ENCODE data around the gene USP20. TPM values are rescaled to one million over a fixed set of nuclear protein-coding genes. Genes with fewer than 3 reads are reported as not detected.
"Not testable (repeated sequence)": the region's sequence is repeated elsewhere in the genome, so short reads cannot be mapped to it uniquely, and the experiment has no call there.

USP20 gene
- total and polyA plus RNA-seq, 5 donors = 12.9 to 18.4 (median 15.6) TPM

DNA sequence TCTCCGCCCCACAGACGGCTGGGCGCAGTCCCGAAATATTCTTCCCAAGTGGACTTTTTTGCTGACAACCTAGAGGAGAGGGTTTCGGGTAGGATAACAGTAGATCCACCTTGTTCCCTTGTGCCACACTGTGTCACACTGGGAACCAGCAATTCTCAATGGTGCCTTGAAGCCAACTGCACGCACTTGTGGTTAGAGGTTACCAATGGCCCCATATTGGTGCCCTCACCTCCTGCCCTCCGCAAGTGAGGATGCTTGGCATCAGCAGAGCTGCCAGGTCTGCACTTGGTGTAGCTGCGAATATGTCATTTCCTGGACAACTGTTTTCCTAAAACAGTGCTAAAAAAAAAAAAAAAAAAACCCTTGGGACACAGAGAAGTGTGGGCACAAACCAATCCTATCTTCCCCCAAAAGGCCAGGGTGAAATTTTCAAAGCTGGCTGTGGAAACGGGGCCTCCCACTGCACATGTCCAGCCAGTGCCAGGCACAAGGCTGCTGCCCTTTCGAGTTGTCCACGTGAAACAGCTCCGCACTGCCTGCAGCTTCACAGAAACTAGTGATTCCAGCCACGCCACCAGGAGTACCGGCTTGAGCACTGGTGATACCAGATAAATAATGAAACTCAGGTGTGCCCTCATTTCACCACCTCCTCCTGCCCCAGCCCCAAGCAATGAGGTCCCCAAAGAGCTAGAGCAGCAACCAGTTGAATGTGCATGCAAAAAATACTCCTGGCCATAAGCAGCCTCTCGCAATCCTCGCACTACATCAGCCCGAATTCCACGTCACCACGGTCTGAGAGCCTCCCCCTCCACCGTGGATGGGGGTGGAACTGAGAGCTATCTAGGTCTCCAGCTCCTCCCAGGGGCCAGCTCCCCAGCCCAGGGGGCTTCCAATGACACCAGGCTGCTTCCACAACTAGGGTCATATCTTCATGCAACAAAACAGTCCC lies 51.2 kb downstream of the USP20 start:
- Histone ChIP-seq H3K4me1 (ENCODE audit: control insufficient read depth, insufficient read depth, low read length) (no peaks in the 10 kb centered on the region), H3K4me3 (ENCODE audit: low read length) (peak overlapping the region; percentile 40), H3K9me3 (ENCODE audit: control insufficient read depth, low read length) (no peaks in the 10 kb centered on the region), H3K27me3 (ENCODE audit: control insufficient read depth, insufficient read depth) (no peaks in the 10 kb centered on the region), H3K27ac (ENCODE audit: low read length) (peak overlapping the region; percentile 87)
- WGBS = 56% methylated on average over 20 of the region's 20 CpGs
- DNase-seq = peak in 1 of 3 donors; percentile 61
- ATAC-seq = peak in 1 of 2 donors; percentile 1
- intact Hi-C loops (cut with DNase I) = loop anchor here in 3 of 4 donors (5.0 to 10.0 kb wide), 3 partner anchors 156 to 208 kb away; partner anchors contain the start of gene FNBP1 (in 3 of the 3)

DNA sequence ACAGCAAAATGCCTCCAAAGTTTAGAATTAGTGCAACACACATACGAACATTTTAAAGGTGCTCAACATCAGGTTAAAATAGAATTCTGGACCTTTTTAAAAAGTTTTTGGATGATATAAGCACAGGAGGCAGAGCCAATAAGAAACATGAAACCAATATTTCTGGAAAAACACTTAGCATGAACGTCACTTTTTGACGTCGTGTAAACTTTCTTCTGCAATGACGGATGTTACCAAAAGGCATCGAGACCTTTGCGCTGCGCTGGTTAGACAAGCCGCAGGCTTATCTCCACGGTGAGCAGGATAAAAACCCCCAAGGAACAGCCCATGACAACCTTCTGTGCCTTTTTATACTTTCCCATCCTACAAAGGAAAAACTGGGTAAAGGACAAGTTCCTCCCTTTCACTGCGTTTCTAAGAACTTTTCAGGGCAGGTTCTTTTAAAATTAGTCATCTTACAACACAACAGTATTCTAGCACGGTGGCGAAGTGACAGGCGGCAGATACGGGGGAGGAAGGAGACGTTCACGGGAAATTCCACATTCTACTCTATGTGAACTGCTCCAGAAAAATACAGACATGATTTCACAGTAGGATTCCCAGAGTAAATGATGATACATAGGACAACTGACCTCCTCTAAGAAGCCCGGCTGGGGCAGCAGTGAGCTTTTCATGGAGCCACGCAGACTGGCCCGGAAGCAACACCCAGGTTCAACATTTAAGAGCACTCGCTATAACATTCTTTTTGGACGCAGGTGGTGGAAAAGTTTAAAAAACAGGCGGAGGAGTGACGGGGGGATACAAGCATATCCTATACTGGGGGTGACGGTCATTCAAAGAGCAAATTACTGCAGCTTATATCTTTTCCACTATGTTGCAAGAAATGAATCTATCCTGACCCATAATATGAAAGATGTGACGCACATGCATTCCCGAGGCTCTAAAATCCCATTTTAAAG lies 52.4 kb downstream of the USP20 start:
- DNase-seq = peak in 1 of 3 donors; percentile 58

DNA sequence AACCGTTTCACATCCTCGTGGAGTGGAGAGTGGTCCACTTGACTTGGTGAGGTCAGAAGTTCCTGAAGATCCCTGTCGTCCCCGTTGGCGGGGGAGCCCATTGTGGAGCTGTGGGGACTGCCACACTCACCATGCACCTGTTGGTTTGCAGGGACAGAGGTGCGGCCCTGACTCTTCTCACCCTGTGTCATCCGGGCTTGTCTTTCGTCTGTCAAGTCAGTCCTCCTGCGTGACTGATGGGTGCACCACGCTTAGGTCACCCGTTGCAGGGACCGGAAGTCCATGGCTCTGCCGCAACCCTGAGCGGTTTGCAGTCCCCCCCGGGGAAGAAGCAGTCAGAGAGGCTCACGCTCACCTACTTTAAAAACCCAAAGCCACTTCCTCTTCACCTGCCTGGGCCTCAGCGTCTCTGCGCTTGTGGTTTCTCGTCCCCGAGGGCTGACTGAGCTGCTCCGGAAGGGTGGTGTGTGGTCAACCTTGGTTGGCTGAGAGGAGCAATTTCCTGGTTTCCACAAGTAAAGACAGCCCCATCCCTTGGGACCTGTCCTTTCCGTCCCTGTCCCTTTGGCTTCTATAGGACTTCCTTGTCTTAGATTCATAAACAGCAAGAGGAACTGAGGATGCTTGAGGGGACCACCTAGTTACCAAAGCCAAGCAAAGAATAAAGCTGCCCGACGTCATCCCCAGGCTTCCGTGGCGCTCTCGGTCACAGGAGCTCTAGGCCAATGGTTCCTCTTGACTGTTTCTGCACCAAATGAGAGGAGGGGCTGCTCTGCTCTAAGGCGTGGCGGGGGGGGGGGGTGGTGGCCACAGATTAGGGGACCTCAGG lies 53.2 kb downstream of the USP20 start:
- Histone ChIP-seq H3K4me3 (ENCODE audit: low read length) (peak overlapping the region; percentile 31), H3K9me3 (ENCODE audit: control insufficient read depth, low read length) (no peaks in the 10 kb centered on the region), H3K27ac (ENCODE audit: low read length) (peak overlapping the region; percentile 40), H3K27me3 (ENCODE audit: control insufficient read depth, insufficient read depth) (no peaks in the 10 kb centered on the region), H3K4me1 (ENCODE audit: control insufficient read depth, insufficient read depth, low read length) (no peaks in the 10 kb centered on the region)
- 58% methylated on average over 29 of the region's 29 CpGs for WGBS
- DNase-seq = peak in 2 of 3 donors; percentile 77 to 78
- intact Hi-C loops (cut with DNase I) = loop anchor here in 3 of 4 donors (5.0 to 10.0 kb wide), 3 partner anchors 154 to 206 kb away; partner anchors contain the start of gene FNBP1 (in 3 of the 3)
- ATAC-seq = no peak

More for the DNA sequence above, 52.4 kb downstream of the USP20 start:
- Histone ChIP-seq H3K27ac (ENCODE audit: low read length) (peak overlapping the region; percentile 40), H3K4me3 (ENCODE audit: low read length) (peak overlapping the region; percentile 31), H3K4me1 (ENCODE audit: control insufficient read depth, insufficient read depth, low read length) (no peaks in the 10 kb centered on the region), H3K9me3 (ENCODE audit: control insufficient read depth, low read length) (no peaks in the 10 kb centered on the region), H3K27me3 (ENCODE audit: control insufficient read depth, insufficient read depth) (no peaks in the 10 kb centered on the region)
- intact Hi-C loops (cut with DNase I) = loop anchor here in 3 of 4 donors (5.0 to 10.0 kb wide), 3 partner anchors 155 to 207 kb away; partner anchors contain the start of gene FNBP1 (in 3 of the 3)
- WGBS = 47% methylated on average over 27 of the region's 27 CpGs
- ATAC-seq = peak in 1 of 2 donors; percentile 0

DNA sequence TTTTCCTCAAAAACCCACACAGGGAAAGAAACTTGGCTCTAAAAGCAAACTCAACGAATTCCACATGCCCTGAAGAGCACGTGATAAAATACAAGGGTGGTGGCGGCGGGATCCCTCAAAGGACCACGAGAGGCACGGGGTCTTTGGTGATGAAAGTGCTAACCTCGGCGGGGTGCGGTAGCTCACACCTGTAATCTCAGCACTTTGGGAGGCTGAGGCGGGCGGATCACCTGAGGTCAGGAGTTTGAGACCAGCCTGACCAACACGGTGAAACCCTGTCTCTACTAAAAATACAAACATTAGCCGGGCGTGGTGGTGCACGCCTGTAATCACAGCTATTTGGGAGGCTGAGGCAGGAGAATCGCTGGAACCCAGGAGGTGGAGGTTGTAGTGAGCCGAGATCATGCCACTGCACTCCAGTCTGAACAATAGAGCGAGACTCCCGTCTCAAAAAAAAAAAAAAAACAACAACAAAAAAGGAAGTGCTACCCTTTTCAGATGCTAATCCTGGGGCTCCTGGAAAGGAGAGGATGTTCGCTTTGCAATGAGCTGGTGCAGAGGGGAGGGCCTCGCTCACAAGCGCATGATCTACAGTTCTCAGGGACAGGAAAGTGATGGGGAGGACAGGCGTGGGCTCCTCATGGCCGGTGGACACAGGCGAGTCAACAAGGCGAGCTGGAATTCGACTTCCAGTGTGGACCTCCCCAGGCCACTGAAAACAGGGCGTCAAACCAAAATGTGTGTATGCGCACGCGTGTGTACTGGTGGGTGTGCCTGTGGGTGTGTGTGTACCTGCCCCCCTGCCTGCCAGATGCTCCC lies 54.1 kb downstream of the USP20 start:
- Histone ChIP-seq H3K27me3 (ENCODE audit: control insufficient read depth, insufficient read depth) (no peaks in the 10 kb centered on the region), H3K4me3 (ENCODE audit: low read length) (no peak overlapping the region), H3K4me1 (ENCODE audit: control insufficient read depth, insufficient read depth, low read length) (no peaks in the 10 kb centered on the region), H3K27ac (ENCODE audit: low read length) (no peak overlapping the region), H3K9me3 (ENCODE audit: control insufficient read depth, low read length) (no peaks in the 10 kb centered on the region)
- ATAC-seq (no peak), DNase-seq (no peak)
- intact Hi-C loops (cut with DNase I) = loop anchor here in 3 of 4 donors (5.0 to 10.0 kb wide), 3 partner anchors 153 to 205 kb away; partner anchors contain the start of gene FNBP1 (in 3 of the 3)
- WGBS = 87% methylated on average over 31 of the region's 31 CpGs

DNA sequence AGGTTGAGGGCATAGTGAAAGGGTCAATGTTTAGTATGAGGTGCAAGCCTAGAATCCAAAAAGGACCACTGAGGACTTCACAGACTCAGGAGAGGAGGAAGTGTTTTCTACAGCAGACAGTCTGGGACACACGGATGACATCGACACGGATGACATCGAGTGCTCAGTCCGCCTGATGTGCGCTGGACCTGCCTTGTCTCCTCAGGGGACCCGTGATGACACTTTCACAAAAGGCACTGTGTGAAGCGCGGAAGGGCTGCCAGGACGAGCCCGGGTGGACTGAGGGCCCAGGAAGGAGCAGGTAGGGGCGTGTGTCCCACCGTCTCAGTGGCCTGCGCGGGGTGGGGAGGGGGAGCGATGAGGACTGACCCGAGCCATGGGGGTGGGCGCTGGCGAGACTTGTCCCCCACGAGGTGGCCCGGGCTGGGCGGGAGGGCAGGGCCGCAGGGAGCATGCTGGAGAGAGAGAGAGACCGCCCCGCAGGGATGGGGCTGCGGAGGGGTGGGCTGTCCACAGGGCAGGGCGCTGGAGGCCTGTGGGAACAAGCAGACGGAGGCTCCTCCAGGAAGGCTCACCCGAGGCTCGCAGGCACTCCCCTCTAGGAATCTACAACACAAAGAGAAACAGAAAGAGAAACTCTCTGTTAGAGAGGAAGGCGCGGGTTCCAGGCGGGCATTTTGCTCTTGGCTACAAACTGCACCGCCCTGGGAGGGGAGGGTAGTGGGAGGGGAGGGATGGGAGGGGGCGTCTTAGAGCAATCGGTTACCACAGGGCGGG lies 54.9 kb downstream of the USP20 start:
- Histone ChIP-seq H3K4me1 (ENCODE audit: control insufficient read depth, insufficient read depth, low read length) (no peaks in the 10 kb centered on the region), H3K9me3 (ENCODE audit: control insufficient read depth, low read length) (no peaks in the 10 kb centered on the region), H3K27ac (ENCODE audit: low read length) (no peak overlapping the region), H3K27me3 (ENCODE audit: control insufficient read depth, insufficient read depth) (no peaks in the 10 kb centered on the region), H3K4me3 (ENCODE audit: low read length) (no peak overlapping the region)
- ATAC-seq (no peak), DNase-seq (peak in 2 of 3 donors; percentile 76 to 79)
- intact Hi-C loops (cut with DNase I) = loop anchor here (5.0 to 10.0 kb wide), 3 partner anchors 152 to 205 kb away; partner anchors contain the start of gene FNBP1 (in 4 of the 4)
- WGBS = 72% methylated on average over 37 of the region's 37 CpGs

DNA sequence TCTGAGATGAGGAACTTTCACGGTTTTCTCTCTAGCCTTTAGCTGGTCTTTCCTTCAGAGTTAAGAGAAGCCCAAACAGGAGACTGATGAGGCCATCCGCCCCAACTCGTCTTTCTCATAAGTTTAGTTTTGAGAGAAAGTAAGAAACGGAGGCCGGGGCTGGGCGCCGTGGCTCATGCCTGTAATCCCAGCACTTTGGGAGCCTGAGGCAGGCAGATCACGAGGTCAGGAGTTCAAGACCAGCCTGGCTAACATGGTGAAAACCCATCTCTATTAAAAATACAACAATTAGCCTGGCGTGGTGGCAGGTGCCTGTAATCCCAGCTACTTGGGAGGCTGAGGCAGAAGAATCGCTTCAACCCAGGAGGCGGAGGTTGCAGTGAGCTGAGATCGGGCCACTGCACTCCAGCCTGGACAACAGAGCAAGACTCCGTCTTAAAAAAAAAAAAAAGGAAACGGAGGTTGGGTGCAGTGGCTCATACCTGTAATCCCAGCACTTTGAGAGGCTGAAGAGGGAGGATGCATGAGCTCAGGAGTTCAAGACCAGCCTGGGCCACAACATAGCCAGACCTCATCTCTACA lies 55.6 kb downstream of the USP20 start:
- not testable (repeated sequence) for H3K4me3 ChIP-seq (ENCODE audit: low read length); H3K27ac ChIP-seq (ENCODE audit: low read length)
- WGBS = 85% methylated on average over 14 of the region's 14 CpGs

DNA sequence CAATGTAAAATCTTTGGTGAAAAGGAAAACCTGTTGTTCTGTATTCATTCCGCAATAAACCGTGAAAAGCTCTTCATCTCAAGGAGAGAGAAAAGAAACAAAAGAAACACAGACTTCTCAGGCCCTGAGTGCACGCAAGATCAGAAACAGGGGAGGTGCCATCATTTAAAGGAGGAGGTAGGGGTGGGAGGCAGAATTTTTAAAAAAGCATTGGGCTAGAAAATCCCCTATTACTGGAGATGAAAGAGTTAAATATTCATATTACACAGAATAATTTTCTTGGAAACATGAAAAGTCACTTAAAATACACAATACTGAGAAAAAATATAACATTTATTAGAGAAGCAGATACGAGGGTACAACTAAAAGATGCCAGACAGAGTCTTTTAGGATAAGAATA lies 56.3 kb downstream of the USP20 start:
- intact Hi-C loops (cut with DNase I) = loop anchor here in 1 of 4 donors (10.0 kb wide), 1 partner anchor 153 kb away; the partner anchor contains the start of gene FNBP1
- Histone ChIP-seq H3K4me1 (ENCODE audit: control insufficient read depth, insufficient read depth, low read length) (no peaks in the 10 kb centered on the region), H3K27ac (ENCODE audit: low read length) (no peak overlapping the region), H3K27me3 (ENCODE audit: control insufficient read depth, insufficient read depth) (no peaks in the 10 kb centered on the region), H3K9me3 (ENCODE audit: control insufficient read depth, low read length) (no peaks in the 10 kb centered on the region), H3K4me3 (ENCODE audit: low read length) (no peak overlapping the region)
- ATAC-seq (no peak), DNase-seq (no peak)
- 81% methylated on average over 4 of the region's 4 CpGs for WGBS

More for the DNA sequence above, 55.6 kb downstream of the USP20 start:
- intact Hi-C loops (cut with DNase I) = loop anchor here in 1 of 4 donors (10.0 kb wide), 1 partner anchor 154 kb away; the partner anchor contains the start of gene FNBP1
- not testable (repeated sequence) for H3K4me1 ChIP-seq (ENCODE audit: control insufficient read depth, insufficient read depth, low read length); DNase-seq; H3K9me3 ChIP-seq (ENCODE audit: control insufficient read depth, low read length); ATAC-seq; H3K27me3 ChIP-seq (ENCODE audit: control insufficient read depth, insufficient read depth)

DNA sequence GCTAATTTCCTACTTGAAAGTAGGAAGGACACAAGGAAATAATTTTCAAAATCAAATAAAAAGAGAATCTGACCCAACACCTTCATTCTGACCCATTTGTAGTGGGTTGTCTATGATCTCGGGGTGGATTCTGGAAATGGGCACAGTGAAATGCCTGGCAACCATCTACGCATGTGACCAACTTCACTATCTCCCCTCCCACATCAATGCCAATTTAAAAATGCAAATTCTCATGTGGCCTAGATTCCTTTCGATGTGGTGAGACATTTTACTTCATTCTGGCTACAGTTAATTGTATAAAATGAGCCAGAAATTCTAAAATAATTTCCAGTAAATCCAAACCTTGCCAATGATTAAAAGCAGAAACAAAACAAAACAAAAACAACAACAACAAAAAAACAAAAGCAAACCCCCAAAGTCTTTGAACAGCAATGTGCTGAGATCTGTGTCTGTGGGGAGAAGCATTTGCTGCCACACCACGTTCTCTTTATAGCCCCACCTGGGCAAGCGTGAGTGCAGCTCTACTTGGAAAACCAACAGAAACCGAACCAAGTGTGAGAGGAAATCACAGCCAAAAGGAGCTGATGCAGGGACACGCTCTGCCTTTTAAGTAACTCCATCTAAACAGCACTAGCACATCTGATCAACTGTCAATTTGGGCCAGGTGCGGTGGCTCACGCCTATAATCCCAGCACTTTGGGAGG lies 59.0 kb downstream of the USP20 start:
- ATAC-seq (no peak), DNase-seq (no peak)
- H3K9me3 ChIP-seq (ENCODE audit: control insufficient read depth, low read length) = no peaks in the 10 kb centered on the region
- no peaks in the 10 kb centered on the region for H3K4me1 ChIP-seq (ENCODE audit: control insufficient read depth, insufficient read depth, low read length)
- WGBS = 85% methylated on average over 9 of the region's 9 CpGs
- intact Hi-C loops (cut with DNase I) = loop anchor here in 1 of 4 donors (10.0 kb wide), 1 partner anchor 151 kb away; the partner anchor contains the start of gene FNBP1
- no peak overlapping the region for H3K27ac ChIP-seq (ENCODE audit: low read length)
- H3K27me3 ChIP-seq (ENCODE audit: control insufficient read depth, insufficient read depth) = no peaks in the 10 kb centered on the region
- no peak overlapping the region for H3K4me3 ChIP-seq (ENCODE audit: low read length)

All from right cardiac atrium (tissue), 5 donors.